Measurements from ENCODE around the gene C9orf40.

The C9orf40 gene

DNA sequence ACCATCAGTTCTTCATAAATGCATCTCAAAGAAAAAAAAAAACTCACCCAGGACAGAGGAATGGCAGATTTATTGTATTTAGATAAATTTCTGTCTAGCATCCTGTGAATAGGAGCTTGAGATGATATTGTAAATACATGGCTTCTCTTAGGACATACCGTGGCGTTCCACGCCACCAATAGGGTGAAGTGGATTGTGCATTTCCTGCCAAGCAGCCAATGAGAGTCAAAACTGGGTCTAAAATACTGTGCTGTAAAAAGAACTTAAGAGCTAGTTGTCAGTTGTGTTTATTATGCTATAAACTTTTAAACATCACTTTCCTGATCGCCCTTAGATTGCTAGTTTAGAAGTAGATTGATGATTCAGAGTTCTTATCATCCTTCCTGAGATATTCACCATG is 44.0 kb downstream of the C9orf40 start:
- DNase-seq (ENCODE audit: low read depth): no peak
- H3K4me3 ChIP-seq (ENCODE audit: low read length): no peak overlapping the region
- TF ChIP-seq, protein P1, sequence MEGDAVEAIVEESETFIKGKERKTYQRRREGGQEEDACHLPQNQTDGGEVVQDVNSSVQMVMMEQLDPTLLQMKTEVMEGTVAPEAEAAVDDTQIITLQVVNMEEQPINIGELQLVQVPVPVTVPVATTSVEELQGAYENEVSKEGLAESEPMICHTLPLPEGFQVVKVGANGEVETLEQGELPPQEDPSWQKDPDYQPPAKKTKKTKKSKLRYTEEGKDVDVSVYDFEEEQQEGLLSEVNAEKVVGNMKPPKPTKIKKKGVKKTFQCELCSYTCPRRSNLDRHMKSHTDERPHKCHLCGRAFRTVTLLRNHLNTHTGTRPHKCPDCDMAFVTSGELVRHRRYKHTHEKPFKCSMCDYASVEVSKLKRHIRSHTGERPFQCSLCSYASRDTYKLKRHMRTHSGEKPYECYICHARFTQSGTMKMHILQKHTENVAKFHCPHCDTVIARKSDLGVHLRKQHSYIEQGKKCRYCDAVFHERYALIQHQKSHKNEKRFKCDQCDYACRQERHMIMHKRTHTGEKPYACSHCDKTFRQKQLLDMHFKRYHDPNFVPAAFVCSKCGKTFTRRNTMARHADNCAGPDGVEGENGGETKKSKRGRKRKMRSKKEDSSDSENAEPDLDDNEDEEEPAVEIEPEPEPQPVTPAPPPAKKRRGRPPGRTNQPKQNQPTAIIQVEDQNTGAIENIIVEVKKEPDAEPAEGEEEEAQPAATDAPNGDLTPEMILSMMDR (conservative IDR thresholded peaks at IDR 0.05; ENCODE audit: low read depth, low read length): no peak

DNA sequence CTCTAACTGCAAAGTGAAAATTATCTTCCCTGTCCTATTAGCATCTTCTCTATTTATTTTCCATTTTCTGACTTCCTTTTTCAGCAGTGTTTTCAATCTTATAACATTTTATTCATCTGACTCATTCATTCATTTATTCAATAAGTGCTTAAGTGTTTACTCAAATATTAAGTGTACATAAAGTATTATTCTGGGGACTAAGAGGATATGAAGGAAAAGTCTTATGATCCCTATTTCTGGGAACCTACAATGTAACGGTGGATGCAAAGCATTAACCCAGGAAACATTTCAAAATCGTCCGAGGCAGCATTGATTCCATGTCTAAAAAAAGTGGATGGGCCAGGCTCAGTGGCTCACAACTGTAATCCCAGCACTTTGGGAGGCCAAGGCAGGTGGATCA is 45.6 kb downstream of the C9orf40 start:
- no peak overlapping the region for H3K4me3 ChIP-seq (ENCODE audit: low read length)
- TF ChIP-seq, protein P1 (conservative IDR thresholded peaks at IDR 0.05; ENCODE audit: low read depth, low read length): no peak
- DNase-seq (ENCODE audit: low read depth): no peak

DNA sequence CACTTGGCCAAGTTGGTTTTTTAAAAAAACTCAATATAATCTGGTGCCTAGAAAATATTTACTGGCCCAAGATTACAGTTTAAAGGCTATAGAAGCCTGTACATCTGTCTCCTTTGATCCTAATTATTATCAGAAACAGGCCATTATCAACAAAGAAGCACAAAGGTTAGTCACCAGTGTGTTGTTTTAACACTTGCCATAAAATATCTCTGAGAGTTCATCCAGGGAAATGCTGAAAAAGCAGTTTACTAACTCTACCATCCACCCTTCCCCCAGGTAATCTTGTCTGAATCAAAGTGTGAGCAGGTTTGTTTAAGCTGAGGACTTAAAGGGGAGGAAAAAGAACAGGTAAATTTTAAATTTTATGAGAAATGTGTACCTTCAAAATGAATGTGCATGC is 51.7 kb downstream of the C9orf40 start:
- H3K4me3 ChIP-seq (ENCODE audit: low read length): no peak overlapping the region
- no peak for DNase-seq (ENCODE audit: low read depth)
- TF ChIP-seq, protein P1 (conservative IDR thresholded peaks at IDR 0.05; ENCODE audit: low read depth, low read length): no peak
